Measurements from ENCODE around the gene RPS3.
A peak's percentile ranks its signal among the peaks of the same experiment; 100 is the strongest.

The RPS3 gene

GRCh38 chr11:75380716-75381420 is 18.4 kb upstream of the RPS3 start:
- no peak for DNase-seq (ENCODE audit: low read depth in 2 of 2)
- no peak overlapping the region for H3K4me3 ChIP-seq (replicated peaks in 1 of 2; ENCODE audit: low read depth in 2 of 2, low read length in 2 of 2)
- no peak for TF ChIP-seq CTCF (IDR thresholded peaks at IDR 0.05; ENCODE audit: low read depth, low read length)

GRCh38 chr11:75383246-75383645 is 16.1 kb upstream of the RPS3 start:
- TF ChIP-seq CTCF (IDR thresholded peaks at IDR 0.05; ENCODE audit: low read depth, low read length), result no peak
- DNase-seq (ENCODE audit: low read depth in 2 of 2), result no peak
- no peak overlapping the region for H3K4me3 ChIP-seq (replicated peaks in 1 of 2; ENCODE audit: low read depth in 2 of 2, low read length in 2 of 2)

GRCh38 chr11:75384438-75385080 is 14.8 kb upstream of the RPS3 start:
- peak; percentile 98 for TF ChIP-seq CTCF (IDR thresholded peaks at IDR 0.05; ENCODE audit: low read depth, low read length)
- peak; percentile 73 for DNase-seq (ENCODE audit: low read depth in 2 of 2)
- peak overlapping the region in 1 of 2 donors; percentile 10 for H3K4me3 ChIP-seq (replicated peaks in 1 of 2; ENCODE audit: low read depth in 2 of 2, low read length in 2 of 2)

GRCh38 chr11:75386942-75387630 is 12.2 kb upstream of the RPS3 start:
- DNase-seq (ENCODE audit: low read depth in 2 of 2), result no peak
- TF ChIP-seq CTCF (IDR thresholded peaks at IDR 0.05; ENCODE audit: low read depth, low read length), result no peak
- no peak overlapping the region for H3K4me3 ChIP-seq (replicated peaks in 1 of 2; ENCODE audit: low read depth in 2 of 2, low read length in 2 of 2)

- no peak for DNase-seq (ENCODE audit: low read depth in 2 of 2)
- no peak for TF ChIP-seq CTCF (IDR thresholded peaks at IDR 0.05; ENCODE audit: low read depth, low read length)
- no peak overlapping the region for H3K4me3 ChIP-seq (replicated peaks in 1 of 2; ENCODE audit: low read depth in 2 of 2, low read length in 2 of 2)
These were observed 11.5 kb upstream of the RPS3 start for GRCh38 chr11:75387736-75388294.

- TF ChIP-seq CTCF (IDR thresholded peaks at IDR 0.05; ENCODE audit: low read depth, low read length), result peak; percentile 78
- DNase-seq (ENCODE audit: low read depth in 2 of 2), result peak; percentile 86 to 88
- H3K4me3 ChIP-seq (replicated peaks in 1 of 2; ENCODE audit: low read depth in 2 of 2, low read length in 2 of 2), result no peak overlapping the region
These were observed 10.7 kb upstream of the RPS3 start for GRCh38 chr11:75388386-75389275.

Data from cardiac fibroblast (primary cell).